ENCODE results near the gene WWTR1.

DNA sequence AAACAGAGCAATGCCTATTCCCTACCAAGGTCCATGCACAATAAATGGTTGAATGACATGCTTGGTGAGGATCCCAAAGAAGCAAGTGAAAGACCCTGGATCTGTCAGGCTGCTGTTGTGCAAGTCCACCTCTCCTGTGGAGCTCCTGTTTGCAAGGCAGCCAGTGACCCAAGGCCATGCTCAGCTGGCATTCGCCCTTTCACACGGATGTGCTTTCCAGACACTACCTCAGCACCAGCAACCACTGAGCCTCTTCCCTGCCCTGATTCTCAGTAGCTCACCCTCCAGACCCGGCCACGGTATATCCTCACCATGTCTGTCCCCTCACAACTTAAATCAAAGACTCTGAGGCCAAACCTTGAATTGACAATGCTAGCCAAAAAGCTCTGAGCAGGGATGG lies 23.3 kb downstream of the WWTR1 start:
- TF ChIP-seq GATA2 (IDR thresholded peaks at IDR 0.05; ENCODE audit: low read depth, low read length) (no peak), GATA3 (IDR thresholded peaks at IDR 0.05; ENCODE audit: low read depth, low read length) (no peak)
